A549 (cell line): Measurements from ENCODE around the gene FHIT.

ENCODE experiments used
- CBX8 ChIP-seq: fragments of 200-600 bp; sonication (generic); IDR thresholded peaks from 2 replicates; pipeline ENCODE4 v1.6.1; 2016
- EP300 ChIP-seq, 2 experiments: fragments of >200 bp; sonication (Bioruptor Twin); formaldehyde crosslinking; IDR thresholded peaks; 2 replicates in 1 of 2; 3 replicates in 1 of 2; pipeline ENCODE4 v1.6.1; 2016 to 2017
- POLR2A ChIP-seq: IDR thresholded peaks from 2 replicates; pipeline ENCODE4 v1.6.1; 2012; ENCODE audit warnings: mild to moderate bottlenecking, low read length
- POLR2AphosphoS2 ChIP-seq: conservative IDR thresholded peaks from 2 replicates; pipeline ENCODE4 v1.6.1; 2012; ENCODE audit warnings: low read length, improper control_type of control experiment, inconsistent platforms
- REST ChIP-seq: fragments of 200-600 bp; sonication (generic); IDR thresholded peaks from 2 replicates; pipeline ENCODE4 v1.6.1; 2016; ENCODE audit warnings: antibody characterized with exemption, mild to moderate bottlenecking, moderate library complexity
- RFX5 ChIP-seq: fragments of 450-650 bp; IDR thresholded peaks from 2 replicates; pipeline ENCODE4 v1.7.1; 2014; ENCODE audit warnings: antibody characterized with exemption, mild to moderate bottlenecking, moderate library complexity
- TF ChIP-seq, protein P1 (sequence below): fragments of >200 bp; sonication (Bioruptor Twin); formaldehyde crosslinking; IDR thresholded peaks from 3 replicates; pipeline ENCODE4 v1.5.1; 2016
- TF ChIP-seq, protein P2 (sequence below): fragments of 450-650 bp; IDR thresholded peaks from 2 replicates; pipeline ENCODE4 v1.6.1; 2014; ENCODE audit warnings: antibody characterized with exemption

DNA sequence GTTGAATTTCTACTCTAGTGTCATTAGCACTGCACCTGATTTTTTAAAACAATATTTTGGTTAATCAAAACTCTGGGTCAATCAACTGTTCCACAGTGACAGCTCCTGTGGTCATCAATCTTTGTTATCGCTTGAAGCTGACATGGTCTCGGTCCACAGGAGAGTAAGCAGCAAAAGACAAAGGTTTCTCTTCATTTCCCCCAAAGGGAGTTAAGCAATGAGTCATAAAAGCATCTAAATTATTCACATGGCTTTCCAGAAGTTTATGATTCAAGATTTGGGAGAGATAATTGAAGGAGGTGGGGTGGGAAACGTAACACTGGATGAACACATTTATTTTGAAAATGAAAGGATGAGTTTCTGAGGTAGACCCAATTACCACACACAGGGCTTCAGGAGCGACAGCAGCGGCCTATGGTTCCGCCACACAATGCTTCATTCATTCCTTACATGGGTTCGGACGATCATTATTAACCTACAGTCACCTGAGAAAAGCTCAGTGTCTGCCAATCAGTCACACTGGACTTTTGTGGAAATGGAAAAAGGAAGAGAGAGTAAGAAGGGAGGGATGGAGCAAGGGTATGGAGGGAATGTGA lies 505.1 kb downstream of the FHIT start:
- TF ChIP-seq, protein P1, sequence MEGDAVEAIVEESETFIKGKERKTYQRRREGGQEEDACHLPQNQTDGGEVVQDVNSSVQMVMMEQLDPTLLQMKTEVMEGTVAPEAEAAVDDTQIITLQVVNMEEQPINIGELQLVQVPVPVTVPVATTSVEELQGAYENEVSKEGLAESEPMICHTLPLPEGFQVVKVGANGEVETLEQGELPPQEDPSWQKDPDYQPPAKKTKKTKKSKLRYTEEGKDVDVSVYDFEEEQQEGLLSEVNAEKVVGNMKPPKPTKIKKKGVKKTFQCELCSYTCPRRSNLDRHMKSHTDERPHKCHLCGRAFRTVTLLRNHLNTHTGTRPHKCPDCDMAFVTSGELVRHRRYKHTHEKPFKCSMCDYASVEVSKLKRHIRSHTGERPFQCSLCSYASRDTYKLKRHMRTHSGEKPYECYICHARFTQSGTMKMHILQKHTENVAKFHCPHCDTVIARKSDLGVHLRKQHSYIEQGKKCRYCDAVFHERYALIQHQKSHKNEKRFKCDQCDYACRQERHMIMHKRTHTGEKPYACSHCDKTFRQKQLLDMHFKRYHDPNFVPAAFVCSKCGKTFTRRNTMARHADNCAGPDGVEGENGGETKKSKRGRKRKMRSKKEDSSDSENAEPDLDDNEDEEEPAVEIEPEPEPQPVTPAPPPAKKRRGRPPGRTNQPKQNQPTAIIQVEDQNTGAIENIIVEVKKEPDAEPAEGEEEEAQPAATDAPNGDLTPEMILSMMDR, result no peak
- no peak for TF ChIP-seq EP300 (IDR thresholded peaks at IDR 0.05)
- TF ChIP-seq REST, result no peak
- no peak for TF ChIP-seq POLR2A
- no peak for TF ChIP-seq CBX8
- no peak for TF ChIP-seq POLR2AphosphoS2
- TF ChIP-seq RFX5, result no peak
- TF ChIP-seq, protein P2, sequence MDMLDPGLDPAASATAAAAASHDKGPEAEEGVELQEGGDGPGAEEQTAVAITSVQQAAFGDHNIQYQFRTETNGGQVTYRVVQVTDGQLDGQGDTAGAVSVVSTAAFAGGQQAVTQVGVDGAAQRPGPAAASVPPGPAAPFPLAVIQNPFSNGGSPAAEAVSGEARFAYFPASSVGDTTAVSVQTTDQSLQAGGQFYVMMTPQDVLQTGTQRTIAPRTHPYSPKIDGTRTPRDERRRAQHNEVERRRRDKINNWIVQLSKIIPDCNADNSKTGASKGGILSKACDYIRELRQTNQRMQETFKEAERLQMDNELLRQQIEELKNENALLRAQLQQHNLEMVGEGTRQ, result no peak
